Measurements from ENCODE around the gene NIPAL4.
A peak's percentile ranks its signal among the peaks of the same experiment; 100 is the strongest.

Gene NIPAL4

DNA sequence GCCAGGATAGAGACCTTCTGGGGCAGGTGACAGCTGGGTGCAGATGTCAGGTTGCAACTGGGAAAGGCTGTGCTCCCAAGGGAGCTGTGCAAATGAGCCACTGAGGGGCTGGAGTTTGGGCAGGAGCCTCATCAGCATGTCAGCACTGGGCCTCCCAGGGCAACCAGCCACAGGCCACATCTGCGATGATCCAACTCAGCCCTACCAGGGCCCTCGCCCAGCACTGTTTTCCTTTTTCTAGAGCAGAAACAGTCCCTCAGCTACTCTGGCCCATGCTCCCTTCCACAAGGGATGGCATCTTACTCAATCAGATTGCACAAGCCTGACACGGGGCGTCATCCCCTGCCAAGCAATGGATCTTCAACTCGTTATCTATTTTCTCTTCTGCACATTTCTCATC, 24.8 kb downstream of the NIPAL4 start:
- no peak overlapping the region for H3K4me3 ChIP-seq (ENCODE audit: low read depth in 1 of 2, low read length in 2 of 2)
- H3K27me3 ChIP-seq (ENCODE audit: insufficient read depth, low read length, poor library complexity), result no peaks in the 10 kb centered on the region
- ATAC-seq (ENCODE audit: insufficient read depth, low read depth) (peak; percentile 30; the same call in 1 of the 3 replicates), DNase-seq (no peak)
- no peaks in the 10 kb centered on the region for H3K9me3 ChIP-seq (ENCODE audit: insufficient read depth, low read length, severe bottlenecking)
- H3K4me2 ChIP-seq (ENCODE audit: insufficient read depth, low read length), result no peak overlapping the region
- TF ChIP-seq EZH2 (IDR thresholded peaks at IDR 0.05; ENCODE audit: borderline replicate concordance, low read depth, low read length, severe bottlenecking), result no peak
- TF ChIP-seq, protein P1, sequence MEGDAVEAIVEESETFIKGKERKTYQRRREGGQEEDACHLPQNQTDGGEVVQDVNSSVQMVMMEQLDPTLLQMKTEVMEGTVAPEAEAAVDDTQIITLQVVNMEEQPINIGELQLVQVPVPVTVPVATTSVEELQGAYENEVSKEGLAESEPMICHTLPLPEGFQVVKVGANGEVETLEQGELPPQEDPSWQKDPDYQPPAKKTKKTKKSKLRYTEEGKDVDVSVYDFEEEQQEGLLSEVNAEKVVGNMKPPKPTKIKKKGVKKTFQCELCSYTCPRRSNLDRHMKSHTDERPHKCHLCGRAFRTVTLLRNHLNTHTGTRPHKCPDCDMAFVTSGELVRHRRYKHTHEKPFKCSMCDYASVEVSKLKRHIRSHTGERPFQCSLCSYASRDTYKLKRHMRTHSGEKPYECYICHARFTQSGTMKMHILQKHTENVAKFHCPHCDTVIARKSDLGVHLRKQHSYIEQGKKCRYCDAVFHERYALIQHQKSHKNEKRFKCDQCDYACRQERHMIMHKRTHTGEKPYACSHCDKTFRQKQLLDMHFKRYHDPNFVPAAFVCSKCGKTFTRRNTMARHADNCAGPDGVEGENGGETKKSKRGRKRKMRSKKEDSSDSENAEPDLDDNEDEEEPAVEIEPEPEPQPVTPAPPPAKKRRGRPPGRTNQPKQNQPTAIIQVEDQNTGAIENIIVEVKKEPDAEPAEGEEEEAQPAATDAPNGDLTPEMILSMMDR (IDR thresholded peaks at IDR 0.05; ENCODE audit: borderline replicate concordance, extremely low read depth, low read length, poor library complexity, severe bottlenecking), result no peak
- H3K36me3 ChIP-seq (ENCODE audit: insufficient read depth, low read length), result peaks cover 10% of the 10 kb centered on the region; the same call in 1 of the 2 replicates
- H3K9ac ChIP-seq (ENCODE audit: low read depth, low read length), result no peak overlapping the region
- H3K4me1 ChIP-seq (ENCODE audit: insufficient read depth, low read length), result no peaks in the 10 kb centered on the region
- H4K20me1 ChIP-seq (ENCODE audit: insufficient read depth, low read length), result no peaks in the 10 kb centered on the region
- no peaks in the 10 kb centered on the region for H3K79me2 ChIP-seq (ENCODE audit: insufficient read depth, low read length)
- no peak overlapping the region for H2AFZ ChIP-seq (ENCODE audit: low read depth, low read length)
- no peak overlapping the region for H3K27ac ChIP-seq (ENCODE audit: low read length)

GRCh38 chr5:157485340-157485739, 25.3 kb downstream of the NIPAL4 start:
- Histone ChIP-seq H3K9me3 (ENCODE audit: insufficient read depth, low read length, severe bottlenecking) (no peaks in the 10 kb centered on the region), H3K27me3 (ENCODE audit: insufficient read depth, low read length, poor library complexity) (no peaks in the 10 kb centered on the region), H4K20me1 (ENCODE audit: insufficient read depth, low read length) (no peaks in the 10 kb centered on the region), H3K79me2 (ENCODE audit: insufficient read depth, low read length) (no peaks in the 10 kb centered on the region), H3K4me3 (ENCODE audit: low read depth in 1 of 2, low read length in 2 of 2) (no peak overlapping the region), H3K9ac (ENCODE audit: low read depth, low read length) (no peak overlapping the region), H3K4me2 (ENCODE audit: insufficient read depth, low read length) (no peak overlapping the region), H3K4me1 (ENCODE audit: insufficient read depth, low read length) (no peaks in the 10 kb centered on the region), H3K27ac (ENCODE audit: low read length) (no peak overlapping the region), H2AFZ (ENCODE audit: low read depth, low read length) (no peak overlapping the region), H3K36me3 (ENCODE audit: insufficient read depth, low read length) (peaks cover 13% of the 10 kb centered on the region; the same call in 1 of the 2 replicates)
- TF ChIP-seq, protein P1 (IDR thresholded peaks at IDR 0.05; ENCODE audit: borderline replicate concordance, extremely low read depth, low read length, poor library complexity, severe bottlenecking), result no peak
- TF ChIP-seq EZH2 (IDR thresholded peaks at IDR 0.05; ENCODE audit: borderline replicate concordance, low read depth, low read length, severe bottlenecking), result no peak
- DNase-seq (no peak), ATAC-seq (ENCODE audit: insufficient read depth, low read depth) (no peak)

GRCh38 chr5:157485811-157486210, 25.8 kb downstream of the NIPAL4 start:
- Histone ChIP-seq H3K36me3 (ENCODE audit: insufficient read depth, low read length) (peaks cover 12% of the 10 kb centered on the region; the same call in 1 of the 2 replicates), H3K27me3 (ENCODE audit: insufficient read depth, low read length, poor library complexity) (no peaks in the 10 kb centered on the region), H3K79me2 (ENCODE audit: insufficient read depth, low read length) (no peaks in the 10 kb centered on the region), H3K4me1 (ENCODE audit: insufficient read depth, low read length) (no peaks in the 10 kb centered on the region), H3K27ac (ENCODE audit: low read length) (no peak overlapping the region), H3K4me2 (ENCODE audit: insufficient read depth, low read length) (no peak overlapping the region), H2AFZ (ENCODE audit: low read depth, low read length) (no peak overlapping the region), H3K4me3 (ENCODE audit: low read depth in 1 of 2, low read length in 2 of 2) (no peak overlapping the region), H3K9me3 (ENCODE audit: insufficient read depth, low read length, severe bottlenecking) (no peaks in the 10 kb centered on the region), H4K20me1 (ENCODE audit: insufficient read depth, low read length) (no peaks in the 10 kb centered on the region), H3K9ac (ENCODE audit: low read depth, low read length) (no peak overlapping the region)
- ATAC-seq (ENCODE audit: insufficient read depth, low read depth) (no peak), DNase-seq (no peak)
- TF ChIP-seq, protein P1 (IDR thresholded peaks at IDR 0.05; ENCODE audit: borderline replicate concordance, extremely low read depth, low read length, poor library complexity, severe bottlenecking), result no peak
- TF ChIP-seq EZH2 (IDR thresholded peaks at IDR 0.05; ENCODE audit: borderline replicate concordance, low read depth, low read length, severe bottlenecking), result no peak

All from DND-41 (cell line).